Transverse colon (tissue), 3 donors: ENCODE data around the gene AGAP1.

ENCODE experiments used
- CTCF ChIP-seq, 5 experiments: fragments of 200-600 bp in 3 of 5; fragments of 450-650 bp in 2 of 5; sonication (generic) in 3 of 5; IDR thresholded peaks; 1 replicate in 2 of 5; 2 replicates in 3 of 5; pipeline ENCODE4 v1.5.1; 2016 to 2017; ENCODE audit warnings: antibody characterized with exemption in 5 of 5, inconsistent platforms in 3 of 5, mild to moderate bottlenecking in 2 of 5, moderate library complexity in 1 of 5
- EP300 ChIP-seq: sonication (generic); formaldehyde crosslinking; IDR thresholded peaks from one replicate; pipeline ENCODE4 v1.6.1; 2017; ENCODE audit warnings: antibody characterized with exemption, low read depth
- POLR2A ChIP-seq: fragments of 450-650 bp; IDR thresholded peaks from one replicate; pipeline ENCODE4 v1.6.1; 2016; ENCODE audit warnings: antibody characterized with exemption, mild to moderate bottlenecking, moderate library complexity

GRCh38 chr2:235698491-235698890 lies 204.6 kb downstream of the AGAP1 start:
- no peak for TF ChIP-seq CTCF (IDR thresholded peaks at IDR 0.05)
- no peak for TF ChIP-seq EP300
- no peak for TF ChIP-seq POLR2A
